Dedifferentiated amniotic fluid mesenchymal stem cell (primary cell): ENCODE measurements around the gene ANO10.

Source experiments
- DNase-seq: peaks from one replicate; pipeline ENCODE4 v3.0.0-alpha.2; 2016; ENCODE audit errors: extremely low spot score

The ANO10 gene

DNA sequence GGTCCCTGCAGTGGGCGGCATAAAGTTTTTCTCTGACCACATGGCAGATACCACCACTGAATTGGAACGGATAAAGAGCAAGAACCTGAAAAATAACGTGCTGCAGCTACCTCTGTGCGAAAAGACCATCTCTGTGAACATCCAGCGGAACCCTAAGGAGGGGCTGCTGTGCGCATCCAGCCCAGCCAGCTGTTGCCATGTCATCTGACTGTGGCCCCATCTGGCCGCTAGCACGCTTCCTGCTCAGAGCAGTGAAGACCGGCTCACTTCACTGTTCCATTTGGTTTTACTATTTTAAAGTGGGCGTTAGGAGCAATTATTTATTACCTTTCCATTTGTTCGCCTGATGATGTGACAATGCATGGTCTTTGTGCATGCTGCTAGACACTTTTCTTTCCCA is 273.5 kb downstream of the ANO10 start:
- DNase-seq: no peak

DNA sequence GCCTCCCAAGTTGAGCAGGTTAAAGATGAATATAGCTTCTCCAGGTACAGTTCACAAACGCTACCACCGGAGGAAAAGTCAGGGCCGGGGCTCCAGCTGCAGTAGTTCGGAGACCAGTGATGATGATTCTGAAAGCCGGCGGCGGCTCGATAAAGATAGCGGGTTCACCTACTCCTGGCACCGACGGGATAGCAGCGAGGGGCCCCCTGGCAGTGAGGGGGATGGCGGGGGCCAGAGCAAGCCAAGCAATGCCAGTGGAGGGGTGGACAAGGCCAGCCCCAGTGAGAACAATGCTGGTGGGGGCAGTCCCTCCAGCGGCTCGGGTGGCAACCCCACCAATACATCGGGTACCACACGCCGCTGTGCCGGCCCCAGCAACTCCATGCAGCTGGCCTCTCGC is 274.0 kb downstream of the ANO10 start:
- no peak for DNase-seq

DNA sequence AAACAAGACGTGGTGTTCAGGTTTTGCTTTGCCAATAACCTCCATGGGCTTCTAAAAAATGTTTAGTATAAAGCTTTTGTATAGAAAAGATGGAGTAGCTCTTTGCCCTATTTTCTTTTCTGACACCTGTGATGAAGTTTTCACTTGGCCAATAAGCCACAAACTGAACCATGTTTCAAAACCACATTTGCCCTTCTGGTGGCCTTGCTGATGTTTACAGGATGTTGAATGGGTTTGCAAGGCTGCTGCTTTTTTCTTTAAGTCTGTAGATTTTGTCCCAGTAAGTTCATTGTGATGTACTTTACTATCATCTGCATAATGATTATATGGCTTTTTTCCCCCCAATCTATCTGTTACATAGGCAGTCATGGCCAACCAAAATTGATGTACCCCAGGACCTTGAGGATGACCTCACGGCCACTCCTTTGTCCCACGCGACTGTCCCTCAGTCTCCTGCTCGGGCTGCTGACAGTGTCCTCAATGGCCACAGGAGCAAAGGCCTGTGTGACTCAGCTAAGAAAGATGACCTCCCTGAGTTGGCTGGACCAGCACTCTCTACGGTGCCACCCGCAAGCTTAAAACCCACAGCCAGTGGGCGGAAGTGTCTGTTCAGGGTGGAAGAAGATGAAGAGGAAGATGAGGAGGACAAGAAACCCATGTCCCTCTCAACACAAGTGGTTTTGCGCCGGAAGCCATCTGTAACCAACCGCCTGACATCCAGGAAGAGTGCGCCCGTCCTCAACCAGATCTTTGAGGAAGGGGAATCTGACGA is 274.6 kb downstream of the ANO10 start:
- no peak for DNase-seq

DNA sequence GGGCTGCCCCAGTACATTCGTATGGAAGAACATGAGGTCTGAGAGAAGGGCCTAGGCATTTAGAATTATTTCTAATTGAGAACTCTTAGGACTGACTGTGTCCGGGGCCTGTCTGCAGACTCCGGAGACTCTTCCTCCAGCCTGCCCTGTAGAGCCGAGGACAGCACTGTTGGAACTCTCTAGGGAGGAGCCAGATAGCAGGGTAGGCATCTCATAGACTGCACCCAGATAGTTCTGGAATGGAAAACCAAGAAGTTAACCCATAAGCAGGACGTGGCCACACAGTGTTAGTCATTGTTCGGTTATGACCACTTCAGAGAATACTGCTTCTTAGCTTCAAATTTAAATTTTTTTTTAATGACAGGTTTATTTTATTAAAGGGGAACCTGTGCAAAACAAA is 275.9 kb downstream of the ANO10 start:
- no peak for DNase-seq

DNA sequence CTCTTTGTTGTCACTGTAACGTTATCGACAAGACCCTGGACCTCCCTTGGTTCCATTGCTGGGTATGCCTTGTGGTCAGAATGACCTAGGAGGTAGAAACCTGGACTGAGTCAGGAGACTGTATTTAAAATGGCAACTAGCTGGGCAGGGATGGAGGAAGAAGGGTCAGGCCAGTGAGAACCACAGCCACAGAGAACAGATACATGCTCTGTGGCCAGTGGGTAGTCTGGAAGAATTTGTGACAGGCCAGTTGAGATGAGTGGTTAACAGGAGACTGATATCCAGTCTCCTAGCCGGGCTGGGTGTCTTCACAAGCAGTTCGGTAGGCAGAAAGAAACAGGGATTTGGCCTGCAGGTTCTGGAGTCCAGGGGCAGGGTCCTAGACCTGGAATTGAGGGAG is 276.6 kb downstream of the ANO10 start:
- no peak for DNase-seq

DNA sequence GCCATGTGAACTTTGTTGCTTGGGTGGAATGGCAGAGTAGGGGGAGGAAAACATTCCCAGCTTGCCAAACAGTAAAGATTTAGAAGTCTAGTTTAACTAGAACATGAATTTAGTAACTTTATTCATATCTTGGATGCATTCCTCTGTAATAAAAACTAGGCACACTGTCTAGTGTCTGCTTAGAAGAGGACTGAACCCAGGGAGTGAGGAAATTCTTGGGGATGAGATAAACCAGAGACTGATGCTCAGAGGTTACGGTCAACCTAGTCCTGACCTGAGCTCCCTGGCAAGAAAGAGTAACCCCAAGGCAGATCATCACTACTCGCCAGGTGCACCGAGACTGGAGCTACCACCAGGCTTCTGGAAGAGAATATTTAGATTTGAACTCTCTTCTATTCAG is 277.3 kb downstream of the ANO10 start:
- no peak for DNase-seq

DNA sequence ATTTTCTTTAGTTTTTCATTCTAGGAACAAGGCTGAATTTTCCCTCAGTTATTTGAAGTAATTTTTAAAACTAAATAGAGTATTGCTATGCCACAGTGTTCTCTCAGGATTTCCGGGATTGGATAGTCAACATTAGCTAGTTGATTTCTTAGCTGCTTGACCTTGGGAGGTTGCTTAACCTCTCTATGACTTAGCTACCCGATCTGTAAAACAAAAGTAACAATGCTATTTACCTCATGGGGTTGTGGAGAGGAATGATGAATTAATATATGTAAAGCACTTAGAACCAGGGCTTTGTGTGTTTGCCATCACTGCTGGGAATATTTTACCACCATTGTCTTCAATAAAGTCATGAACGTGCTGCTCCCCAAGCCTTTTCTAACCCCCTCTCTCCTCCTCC is 278.0 kb downstream of the ANO10 start:
- no peak for DNase-seq

DNA sequence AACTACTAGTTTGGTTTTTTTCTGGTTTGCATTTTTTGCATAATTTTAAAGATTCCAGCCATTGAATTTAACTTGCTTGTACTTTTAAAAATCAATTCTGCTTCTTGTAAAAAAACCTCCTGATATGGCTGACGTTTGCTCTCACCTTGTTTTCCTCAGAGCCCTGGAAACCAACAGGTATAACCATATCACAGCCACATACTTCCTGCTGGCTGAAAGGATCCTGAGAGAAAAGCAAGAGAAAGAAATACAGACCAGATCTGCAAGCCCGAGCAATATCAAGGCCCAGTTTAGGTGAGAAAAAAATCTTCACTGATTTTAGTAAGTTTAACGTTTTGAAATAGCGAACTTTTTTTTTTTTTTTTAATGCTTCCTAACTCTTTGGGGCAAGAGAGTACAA is 278.6 kb downstream of the ANO10 start:
- DNase-seq: no peak

DNA sequence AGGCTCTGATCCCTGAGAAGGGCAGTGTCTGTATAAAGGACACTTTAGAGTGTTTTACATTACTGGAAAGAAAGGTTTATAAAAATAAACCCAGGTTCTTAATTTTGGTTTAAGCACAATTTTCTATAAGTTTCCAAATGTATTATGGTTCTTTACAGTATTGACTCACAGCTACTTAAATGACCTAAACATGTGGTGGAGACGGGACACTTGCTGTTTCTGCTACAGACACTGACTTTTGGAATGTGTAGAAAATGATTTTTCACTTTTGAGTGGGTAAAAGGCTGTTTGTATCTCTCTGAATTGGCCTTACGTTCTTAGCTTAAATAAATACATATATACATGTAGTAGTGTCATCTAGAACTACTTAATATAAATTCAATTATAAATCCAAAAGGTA is 280.0 kb downstream of the ANO10 start:
- DNase-seq: no peak

DNA sequence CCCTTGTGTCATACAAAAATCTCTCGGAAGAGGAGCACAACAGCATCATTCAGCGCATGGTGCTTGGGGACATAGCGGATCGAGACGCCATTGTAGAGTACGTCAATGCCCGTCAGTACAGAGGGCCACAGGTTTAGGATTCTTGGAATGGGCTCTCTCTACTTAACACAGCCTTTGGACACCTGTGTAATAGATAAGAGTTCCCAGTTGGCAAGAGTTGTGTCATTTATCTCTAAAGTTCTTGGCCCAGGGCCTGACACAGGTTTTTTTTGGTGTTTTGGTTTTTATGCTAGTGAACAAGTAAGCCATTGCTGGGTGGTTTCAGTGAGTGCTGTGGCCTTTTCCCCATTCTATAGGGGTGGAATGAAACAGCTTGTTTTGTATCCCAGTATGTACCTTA is 281.4 kb downstream of the ANO10 start:
- no peak for DNase-seq

DNA sequence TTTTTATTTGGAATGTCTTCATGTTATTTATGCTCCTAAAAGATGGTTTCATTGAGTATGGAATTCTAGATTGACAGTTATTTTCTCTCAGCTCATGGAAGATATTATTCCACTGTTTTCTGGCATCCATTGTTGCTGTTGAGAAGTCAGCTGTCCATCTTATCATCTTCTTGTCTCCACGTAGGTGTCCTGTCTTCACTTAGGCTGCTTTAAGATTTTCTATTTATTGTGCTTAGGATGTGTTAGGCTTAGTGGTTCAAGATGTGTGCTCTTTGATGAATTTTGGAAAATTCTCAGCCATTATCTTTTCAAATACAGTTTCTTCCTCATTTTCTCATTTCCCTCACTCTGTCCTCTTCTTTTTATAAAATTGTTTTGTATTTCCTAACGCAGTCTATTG is 283.5 kb downstream of the ANO10 start:
- no peak for DNase-seq

DNA sequence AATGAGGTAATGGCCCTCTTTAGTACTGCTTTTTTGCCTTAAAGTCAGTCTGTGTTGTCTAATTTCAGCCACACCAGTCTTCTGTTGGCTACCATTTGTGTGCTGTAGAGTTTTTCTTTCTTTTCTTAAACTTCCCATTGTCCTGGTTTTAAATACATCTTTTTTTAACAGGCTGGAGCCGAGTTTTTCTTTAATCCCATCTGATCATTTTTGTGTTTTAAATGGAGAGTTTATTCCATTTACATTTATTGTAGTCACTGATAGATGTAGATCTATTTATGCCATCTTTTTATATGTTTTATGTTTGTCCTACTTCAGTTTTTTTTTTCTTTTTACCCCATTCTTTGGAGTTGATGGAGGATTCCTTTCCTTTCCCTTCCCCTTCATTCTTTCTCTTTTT is 286.0 kb downstream of the ANO10 start:
- no peak for DNase-seq

DNA sequence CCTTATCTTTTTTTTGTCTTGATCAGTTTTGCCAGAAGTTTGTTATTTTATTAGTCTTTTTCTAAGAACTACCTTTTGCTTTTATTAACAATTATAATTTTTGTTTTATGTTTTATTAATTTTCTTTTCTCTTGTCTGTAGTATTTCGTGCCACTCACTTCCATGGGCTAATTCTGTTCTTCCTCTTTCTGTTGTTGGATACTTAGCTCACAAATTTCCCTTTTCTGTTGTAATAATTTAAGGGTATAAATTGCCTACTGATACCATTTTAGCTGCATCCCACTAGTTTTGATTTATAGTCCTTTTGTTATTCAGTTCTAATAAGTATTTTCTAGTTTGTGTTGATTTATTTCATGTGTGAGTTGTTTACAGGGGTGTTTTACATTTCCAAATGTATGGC is 286.8 kb downstream of the ANO10 start:
- DNase-seq: no peak

DNA sequence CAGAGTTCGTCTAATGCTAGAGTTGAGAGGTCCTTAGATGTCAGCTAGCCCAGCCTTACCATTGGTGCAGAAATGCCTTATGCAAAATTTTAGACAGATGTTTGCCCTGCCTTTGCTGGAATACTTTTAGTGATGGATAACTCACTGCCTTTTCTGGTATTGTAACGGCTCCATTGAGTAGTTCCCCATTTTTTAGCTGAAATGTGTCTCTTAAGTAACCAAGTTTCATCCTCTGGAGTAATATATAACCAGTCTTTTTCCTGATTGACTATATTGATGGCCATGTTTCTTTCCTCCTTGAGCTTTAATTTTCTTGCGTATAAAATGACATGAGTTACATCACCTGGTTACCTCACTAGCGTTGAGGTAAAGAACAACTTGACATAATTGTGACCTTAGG is 290.4 kb downstream of the ANO10 start:
- DNase-seq: no peak

DNA sequence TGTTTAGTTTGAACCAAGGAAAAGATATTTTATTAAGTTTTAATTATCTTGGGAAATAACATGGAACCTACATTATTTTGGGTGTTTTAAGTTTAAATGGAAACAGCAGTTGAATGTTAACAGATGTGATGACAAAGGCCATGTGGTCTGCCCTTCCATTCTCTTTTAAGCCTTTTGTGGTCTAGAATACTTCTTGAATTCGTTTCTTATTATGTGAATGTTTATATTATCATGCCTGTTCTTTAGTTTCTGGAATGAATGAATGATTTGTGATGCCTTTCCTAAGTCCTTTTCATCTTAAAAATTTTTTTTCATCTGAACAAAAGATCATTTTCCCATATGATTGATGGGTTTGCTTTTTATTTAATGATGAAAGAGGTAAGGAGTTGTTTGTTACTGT is 290.8 kb downstream of the ANO10 start:
- DNase-seq: peak; percentile 30

DNA sequence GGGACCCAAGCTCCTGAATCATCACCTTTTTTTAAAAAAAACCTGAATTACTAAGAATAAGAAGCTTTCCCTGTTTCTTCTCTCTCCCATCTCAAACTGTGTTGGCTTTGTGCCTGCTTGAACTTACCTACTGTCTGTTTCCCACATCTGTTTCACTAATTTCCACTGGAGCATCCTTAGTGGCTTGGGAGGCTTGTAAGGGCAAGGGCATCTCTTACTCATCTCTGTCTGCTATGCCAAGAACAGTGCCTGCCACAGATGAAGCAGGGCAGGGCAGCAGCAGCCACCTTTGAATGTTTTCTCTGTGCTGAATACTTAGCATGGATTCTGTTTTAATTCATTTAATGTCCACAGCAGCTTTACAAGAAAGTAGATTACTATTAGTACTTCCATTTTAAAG is 293.2 kb downstream of the ANO10 start:
- DNase-seq: no peak

DNA sequence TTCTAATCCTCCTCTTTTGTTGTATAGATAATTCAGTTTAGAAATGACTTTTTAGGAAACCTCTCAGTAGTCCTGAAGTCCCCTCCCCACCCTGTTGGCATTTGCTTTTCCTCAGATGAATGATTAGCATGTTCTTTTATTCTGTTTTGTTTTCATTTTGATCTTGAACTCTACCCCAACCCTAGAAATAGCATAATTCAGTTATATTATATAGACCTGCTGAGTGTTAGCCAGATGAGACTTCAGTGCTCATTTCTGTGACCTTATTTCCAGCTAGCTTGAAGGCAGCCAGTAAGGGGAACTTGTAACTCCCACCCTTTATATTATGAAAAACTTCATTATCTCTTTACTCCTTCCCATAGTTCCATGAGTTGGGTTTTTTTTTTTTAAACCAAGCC is 294.2 kb downstream of the ANO10 start:
- no peak for DNase-seq

DNA sequence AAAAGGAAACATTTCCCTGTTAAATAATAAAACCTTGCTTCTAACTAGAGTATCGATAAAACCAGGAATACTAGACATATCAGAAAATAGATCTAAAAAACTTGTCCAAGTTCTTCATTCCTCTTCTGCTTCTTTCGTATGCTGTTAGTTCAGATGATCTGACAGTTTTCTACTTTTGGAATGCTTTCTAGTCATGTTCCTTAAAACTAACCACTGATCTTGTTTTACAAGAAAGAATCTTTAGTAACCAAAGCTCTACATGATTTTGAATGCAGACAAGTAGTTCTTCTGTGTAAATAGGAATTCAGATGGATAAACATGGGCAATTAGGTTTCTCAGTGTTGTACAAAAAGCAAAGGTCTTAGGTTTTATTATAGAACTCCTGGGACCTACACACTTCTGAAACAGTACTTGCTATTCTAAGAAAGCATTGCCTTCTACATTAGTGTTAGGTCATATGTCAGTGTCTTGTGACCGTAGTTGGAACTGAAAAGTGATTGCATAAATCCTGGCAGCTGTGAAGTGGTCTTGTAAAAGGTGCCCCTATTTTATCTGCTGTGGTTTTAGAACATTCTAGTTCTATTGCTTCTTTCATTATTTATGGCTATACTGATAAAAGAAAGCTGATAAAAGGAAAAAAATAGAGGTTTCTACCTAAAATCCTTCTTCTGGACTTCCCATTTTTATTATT is 294.8 kb downstream of the ANO10 start:
- no peak for DNase-seq

DNA sequence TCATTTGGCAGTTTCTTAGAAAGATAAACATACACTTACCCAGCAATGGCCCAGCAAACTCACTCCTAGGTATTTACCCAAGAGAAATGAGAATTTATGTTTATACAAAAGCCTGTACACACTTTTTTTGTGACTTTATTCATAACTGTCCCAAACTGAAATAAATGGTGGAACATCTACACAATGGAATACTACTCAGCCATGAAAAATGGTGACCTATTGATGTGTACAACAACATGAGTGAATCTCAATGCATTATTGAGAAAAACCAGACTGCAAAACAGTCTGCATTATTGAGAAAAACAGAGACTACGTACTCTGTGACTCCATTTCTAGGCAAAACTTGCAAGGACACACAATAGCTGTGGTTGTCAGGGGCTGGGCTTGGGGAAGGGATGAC is 298.3 kb downstream of the ANO10 start:
- DNase-seq: no peak

DNA sequence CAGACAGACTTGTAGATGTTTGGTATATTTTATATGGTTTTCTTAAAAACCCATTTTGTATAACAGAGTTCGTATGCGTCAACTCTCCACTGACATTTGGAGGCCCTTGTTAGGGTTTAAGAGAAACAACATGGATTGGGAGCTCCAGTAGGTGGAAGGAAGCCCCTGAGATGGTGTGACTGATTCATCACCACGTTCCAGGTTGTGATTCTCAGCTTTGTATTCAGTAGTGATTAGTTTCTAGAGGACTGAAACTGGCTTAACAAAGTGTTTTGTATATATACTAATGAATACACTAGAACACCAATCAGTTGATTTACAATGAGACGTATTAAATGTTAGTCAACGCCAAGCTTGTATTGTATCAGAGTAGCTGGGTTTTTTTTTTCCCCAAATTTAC is 301.5 kb downstream of the ANO10 start:
- DNase-seq: no peak

DNA sequence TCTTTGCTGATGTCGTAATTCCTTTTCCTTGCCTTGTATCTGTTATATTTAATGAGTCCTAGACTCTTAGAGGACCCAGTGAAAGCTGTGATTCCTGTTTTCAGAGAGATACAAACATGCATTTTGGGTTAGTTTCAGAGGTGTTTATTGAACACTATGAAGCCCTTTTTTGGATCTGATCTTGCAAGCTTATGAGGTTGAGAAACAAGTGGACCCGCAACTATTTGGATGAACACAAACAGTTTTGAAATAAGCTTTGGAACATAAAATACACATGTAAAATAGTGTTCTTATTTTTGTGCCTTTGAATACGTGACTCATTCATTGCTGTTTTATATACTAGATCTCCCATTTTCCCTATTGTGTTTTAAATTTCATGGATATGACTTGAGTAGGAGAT is 302.0 kb downstream of the ANO10 start:
- DNase-seq: no peak

DNA sequence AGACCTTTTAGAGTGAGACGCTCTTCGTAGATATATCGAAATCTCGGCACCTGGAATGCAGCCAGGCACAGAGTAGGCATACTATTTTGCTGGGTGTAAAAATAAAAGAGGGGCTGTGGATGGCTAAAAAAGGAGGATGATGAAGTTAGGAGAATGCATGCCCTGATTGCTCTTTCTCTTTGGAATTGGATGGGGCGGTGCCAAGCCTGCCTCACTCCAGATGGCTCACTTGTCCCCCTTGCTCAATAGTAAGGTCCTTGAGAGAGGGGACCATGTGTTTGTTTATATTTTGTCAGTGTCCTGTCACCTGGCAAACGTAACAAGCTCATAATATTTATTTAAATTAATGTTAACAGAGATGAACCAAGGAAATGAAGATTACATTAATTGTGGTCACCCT is 302.4 kb downstream of the ANO10 start:
- no peak for DNase-seq

DNA sequence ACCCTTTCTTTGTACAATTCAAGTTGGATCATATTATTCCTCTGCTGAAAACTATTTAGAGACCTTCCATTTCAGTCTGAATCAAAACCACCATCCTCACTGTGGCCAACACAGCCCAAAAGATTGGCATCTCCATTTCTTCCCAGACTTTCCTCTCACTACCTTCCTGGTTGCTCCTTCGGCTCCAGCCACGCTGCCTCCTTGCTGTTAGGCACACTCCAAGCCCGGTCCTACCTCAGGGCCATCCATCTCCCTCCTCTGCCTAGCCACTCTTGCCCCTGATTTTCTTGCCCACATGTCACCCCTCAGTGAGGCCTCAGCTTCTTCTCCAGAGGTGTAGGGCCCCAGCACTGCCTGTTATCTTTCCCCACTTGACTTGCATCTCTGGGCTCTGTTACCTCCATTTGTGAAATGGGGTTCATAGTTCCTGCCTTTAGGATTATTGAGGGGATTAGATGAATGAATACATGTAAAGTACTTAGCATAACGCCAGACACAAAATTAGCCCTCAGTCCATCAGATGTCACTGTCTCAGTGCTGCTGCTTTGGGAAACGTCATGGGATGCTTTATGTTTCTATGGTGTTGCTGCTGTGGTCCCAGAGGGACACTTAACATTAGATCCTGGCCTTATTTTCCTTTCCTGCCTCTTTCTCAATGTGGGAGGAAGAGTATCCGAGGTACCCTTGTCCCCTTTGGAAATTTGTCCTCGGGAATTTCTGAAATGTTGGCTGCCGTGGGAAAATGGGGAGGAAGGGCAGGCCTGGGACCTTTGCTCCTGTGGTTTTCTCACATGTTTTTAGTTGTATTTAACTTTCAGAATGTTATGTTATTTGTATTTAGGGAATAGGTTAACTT is 304.1 kb downstream of the ANO10 start:
- DNase-seq: no peak
